ENCODE results near the gene KIF18B.

The KIF18B gene

GRCh38 chr17:44878627-44879221 is 68.8 kb downstream of the KIF18B start:
- no peak for DNase-seq (ENCODE audit: low read depth in 1 of 2, low spot score in 1 of 2)

DNA sequence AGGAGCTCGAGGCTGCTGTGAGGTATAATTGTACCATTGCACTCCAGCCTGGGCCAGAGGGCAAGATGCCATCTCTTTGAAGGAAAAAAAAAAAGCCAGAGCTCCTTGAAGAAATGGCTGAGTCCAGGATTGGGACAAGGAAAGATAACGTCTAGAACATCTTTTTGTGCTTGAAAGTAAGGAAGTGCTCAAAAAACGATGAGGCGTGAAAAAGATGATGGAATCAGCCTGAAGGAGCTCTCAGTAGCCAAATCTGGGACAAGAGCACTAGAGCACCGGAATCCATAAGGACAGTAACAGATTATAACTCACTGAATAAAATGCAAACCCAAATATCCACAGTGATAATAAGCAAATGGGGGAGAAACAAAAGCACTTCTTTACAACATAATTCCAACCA is 70.5 kb downstream of the KIF18B start:
- DNase-seq (ENCODE audit: low read depth in 1 of 2, low spot score in 1 of 2): no peak

DNA sequence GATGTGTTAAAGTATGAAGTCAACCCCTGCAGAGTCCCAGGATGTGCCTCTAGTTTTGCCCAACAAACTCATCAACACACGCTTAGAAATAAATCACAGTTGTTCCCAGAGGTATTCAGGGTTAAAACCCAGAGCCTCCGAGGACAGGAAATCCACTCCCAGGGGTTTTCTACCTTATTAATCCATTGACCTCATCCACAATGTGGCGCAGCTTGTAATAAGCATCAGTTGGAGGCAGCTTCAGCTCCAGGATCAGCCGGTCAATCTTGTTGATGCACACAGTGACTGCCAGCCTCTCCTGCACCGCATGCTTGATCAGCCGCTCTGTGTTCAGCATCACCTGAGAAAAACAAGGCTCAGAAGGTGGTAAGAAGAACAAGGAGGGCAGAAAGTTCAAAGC is 71.8 kb downstream of the KIF18B start:
- no peak for DNase-seq (ENCODE audit: low read depth in 1 of 2, low spot score in 1 of 2)
